Choroid plexus epithelial cell (primary cell): Measurements from ENCODE around the gene RAD51B.

Source experiments
- DNase-seq: peaks from one replicate; pipeline ENCODE4 v3.0.0-alpha.2; 2010; ENCODE audit warnings: low read depth
- H3K4me3 ChIP-seq: 2 replicates; pipeline ENCODE4 v1.5.1; 2011; ENCODE audit warnings: low read depth, mild to moderate bottlenecking, control low read depth, low read length, moderate library complexity
- TF ChIP-seq, protein P1 (sequence below): conservative IDR thresholded peaks from 2 replicates; pipeline ENCODE4 v1.5.1; 2011; ENCODE audit warnings: low read depth, mild to moderate bottlenecking, control low read depth, inconsistent platforms, low read length, moderate library complexity

The RAD51B gene

DNA sequence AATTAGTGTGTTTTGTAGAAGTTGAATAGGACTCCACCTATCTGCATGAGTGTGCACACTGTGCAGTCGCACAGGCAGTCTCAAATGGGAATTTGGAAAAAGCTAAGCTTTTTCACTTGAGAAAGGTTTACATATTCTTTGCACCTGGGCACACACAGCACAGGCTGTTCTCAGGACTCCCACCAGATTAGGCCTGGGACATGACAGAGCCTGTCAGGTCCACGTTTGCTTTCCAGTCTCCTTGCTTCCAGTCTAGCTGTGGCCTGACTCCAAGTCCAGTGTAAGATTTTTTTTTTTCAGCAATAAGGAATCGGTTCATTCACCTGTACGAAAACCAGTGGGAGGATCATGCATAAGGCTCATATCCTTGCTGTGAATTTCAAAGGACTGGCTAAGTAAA is 792.0 kb downstream of the RAD51B start:
- TF ChIP-seq, protein P1, sequence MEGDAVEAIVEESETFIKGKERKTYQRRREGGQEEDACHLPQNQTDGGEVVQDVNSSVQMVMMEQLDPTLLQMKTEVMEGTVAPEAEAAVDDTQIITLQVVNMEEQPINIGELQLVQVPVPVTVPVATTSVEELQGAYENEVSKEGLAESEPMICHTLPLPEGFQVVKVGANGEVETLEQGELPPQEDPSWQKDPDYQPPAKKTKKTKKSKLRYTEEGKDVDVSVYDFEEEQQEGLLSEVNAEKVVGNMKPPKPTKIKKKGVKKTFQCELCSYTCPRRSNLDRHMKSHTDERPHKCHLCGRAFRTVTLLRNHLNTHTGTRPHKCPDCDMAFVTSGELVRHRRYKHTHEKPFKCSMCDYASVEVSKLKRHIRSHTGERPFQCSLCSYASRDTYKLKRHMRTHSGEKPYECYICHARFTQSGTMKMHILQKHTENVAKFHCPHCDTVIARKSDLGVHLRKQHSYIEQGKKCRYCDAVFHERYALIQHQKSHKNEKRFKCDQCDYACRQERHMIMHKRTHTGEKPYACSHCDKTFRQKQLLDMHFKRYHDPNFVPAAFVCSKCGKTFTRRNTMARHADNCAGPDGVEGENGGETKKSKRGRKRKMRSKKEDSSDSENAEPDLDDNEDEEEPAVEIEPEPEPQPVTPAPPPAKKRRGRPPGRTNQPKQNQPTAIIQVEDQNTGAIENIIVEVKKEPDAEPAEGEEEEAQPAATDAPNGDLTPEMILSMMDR: peak; percentile 8
- H3K4me3 ChIP-seq: no peak overlapping the region
- DNase-seq: no peak

DNA sequence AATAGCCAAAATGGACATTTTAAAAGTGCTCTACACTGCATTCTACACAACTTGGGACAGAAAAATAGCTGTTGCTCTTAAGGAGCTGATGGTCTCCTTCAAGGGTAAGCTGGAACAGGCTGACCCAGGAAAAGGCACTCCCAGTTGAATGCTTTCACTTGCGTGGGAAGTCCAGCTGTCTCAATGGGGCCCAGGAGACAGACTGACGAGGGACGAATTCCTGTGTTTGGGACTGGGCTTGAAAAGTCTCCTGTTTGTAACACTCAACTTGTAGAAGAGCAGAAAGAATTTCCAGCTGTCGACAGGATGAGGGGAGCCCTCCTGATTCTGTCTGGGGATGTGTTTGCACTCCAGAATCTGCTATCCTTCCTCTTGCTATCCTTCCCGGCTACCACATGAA is 792.5 kb downstream of the RAD51B start:
- TF ChIP-seq, protein P1: no peak
- DNase-seq: no peak
- no peak overlapping the region for H3K4me3 ChIP-seq

DNA sequence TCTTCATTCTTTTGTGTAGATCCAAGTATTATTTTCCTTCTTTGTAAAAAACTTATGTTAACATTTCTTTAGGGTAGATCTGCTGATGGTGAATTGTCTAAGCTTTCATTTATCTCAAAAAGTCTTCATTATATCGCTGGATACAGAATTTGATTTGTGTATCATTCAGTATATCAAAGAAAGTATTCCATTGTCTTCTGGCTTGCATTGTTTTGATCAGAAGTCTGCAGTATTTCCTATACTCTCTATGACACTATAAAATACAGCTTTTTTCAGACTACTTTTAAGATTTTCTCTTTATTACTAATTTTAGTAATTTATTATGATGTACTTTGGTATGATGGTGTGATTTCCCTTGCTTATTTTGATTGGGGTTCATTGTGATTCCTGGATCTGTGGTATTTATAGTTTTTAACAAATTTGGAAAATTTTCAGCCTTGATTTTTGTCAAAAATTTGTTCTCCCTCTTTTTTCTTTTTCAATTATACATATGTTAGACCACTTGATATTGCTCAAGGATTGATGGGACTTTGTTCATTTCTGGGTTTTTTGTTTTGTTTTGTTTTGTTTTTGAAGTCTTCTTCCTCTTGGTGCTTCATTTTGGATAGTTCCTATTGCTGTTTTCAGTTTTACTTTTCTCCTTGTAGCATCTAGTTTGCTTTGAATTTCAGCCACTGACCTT is 796.8 kb downstream of the RAD51B start:
- TF ChIP-seq, protein P1: no peak
- DNase-seq: no peak
- H3K4me3 ChIP-seq: no peak overlapping the region

DNA sequence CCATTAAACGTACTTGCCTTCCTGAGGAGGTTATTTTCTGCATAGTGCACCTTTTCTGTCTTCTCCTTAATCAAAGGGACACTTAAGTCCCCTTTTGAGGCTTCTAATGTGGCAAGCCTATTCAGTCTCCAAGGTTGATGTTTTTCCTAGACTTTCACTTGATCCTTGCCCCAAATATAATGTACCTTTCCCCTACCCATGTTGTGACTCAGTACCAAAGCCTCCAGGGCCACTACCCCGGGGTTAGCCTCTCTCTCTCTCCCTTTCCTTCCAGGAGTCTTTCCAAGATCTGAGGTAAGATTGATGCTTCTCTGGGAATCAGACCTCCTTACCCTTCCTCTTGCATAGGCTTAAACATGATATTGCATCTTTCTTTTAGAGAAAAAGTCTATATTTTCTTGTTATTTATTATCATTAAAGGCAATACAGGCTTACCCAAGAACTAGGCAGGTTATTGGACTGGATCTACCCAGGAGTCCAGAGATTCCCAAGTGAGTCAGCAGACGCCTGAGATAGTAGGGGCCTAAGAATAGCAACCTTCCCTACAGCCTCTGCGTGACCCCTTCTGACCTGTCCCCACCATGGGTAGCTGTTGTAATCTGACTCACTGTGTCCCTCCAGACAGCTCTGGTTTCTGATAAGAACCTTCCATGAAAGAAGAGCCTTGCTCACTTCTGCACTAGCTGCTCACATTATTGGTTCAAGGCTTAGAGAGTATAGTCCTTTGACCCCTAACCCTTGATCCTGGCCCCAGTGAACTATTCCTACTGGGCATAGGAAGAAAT is 800.4 kb downstream of the RAD51B start:
- no peak overlapping the region for H3K4me3 ChIP-seq
- DNase-seq: peak; percentile 57
- TF ChIP-seq, protein P1: no peak

DNA sequence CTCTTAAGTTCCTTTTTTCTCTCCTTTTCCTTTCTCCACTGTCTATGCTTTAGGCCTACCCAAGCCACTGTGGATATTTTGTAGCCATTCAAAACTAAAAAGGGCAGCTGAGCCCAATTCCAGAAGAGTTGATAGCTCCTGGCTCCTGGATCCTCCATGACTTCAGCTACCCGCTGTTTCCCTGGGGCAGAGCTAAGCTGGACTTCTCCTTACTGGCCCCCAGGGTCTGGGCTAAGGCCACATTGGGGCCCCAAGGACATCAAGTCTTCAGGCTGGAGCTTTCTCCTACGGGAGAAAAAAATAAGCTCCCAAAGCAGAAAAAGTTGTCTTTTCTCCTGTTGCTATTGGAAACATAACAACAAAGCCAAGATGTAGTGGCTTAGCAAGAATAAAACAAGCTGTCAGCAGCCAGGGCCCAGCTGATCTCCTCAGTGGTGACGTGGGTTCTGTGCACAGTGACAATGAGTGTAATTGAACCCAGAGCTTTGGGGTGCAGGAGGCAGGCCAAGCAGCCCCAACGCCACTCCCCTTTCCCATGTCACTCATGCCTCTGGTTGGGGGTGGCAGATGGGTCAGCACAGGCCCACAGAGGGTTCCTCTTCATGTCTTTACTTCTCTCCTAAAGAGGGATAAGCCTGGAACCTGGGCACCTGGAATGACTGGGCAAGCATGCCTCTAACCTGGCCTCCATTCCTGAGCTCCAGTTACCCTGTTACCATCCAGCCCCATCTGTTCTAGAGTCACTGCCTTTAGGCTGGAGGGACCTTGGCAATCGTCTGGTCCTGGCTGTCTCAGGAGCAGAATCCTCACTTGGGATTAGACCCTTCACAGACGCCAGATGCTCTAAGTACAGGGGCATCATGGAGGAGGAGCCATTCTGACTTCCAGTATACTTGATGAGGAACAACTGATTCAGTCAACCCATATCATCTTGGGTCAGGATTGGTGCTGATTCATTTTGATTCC is 802.1 kb downstream of the RAD51B start:
- DNase-seq: peak; percentile 61
- TF ChIP-seq, protein P1: no peak
- H3K4me3 ChIP-seq: no peak overlapping the region

DNA sequence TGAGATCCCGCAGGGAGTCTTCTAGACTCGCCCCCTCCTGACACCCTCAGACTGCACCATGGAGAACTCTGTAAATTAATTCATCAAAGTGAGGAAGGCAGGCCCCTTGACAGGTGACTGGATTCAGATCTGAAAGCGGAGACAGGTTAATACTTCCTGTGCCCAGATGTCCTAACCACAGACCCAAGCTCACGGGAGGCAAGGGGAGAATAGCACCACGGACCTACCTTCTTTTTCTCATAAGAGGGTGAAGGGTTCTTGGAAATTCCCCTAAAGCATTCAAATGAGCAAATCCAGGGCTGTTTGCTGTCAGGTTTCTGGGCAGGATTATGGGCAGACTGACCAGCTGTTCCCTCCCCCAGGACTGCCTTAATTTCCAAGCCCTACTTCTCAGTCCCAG is 803.3 kb downstream of the RAD51B start:
- no peak for DNase-seq
- TF ChIP-seq, protein P1: no peak
- no peak overlapping the region for H3K4me3 ChIP-seq
